K562 (cell line): ENCODE results near the gene BBS5. TPM values are rescaled to one million over a fixed set of nuclear protein-coding genes. Genes with fewer than 3 reads are reported as not detected.

ENCODE experiments used
- DIDO1 ChIP-seq: fragments of 450-650 bp; IDR thresholded peaks from 2 replicates; pipeline ENCODE4 v1.6.1; 2016; ENCODE audit warnings: low read depth, missing biosample characterization, missing genetic modification characterization
- HOXB6 ChIP-seq: fragments of 250-450 bp; sonication (Bioruptor Pico); IDR thresholded peaks from 2 replicates; pipeline ENCODE4 v1.5.1; 2022; ENCODE audit warnings: mild to moderate bottlenecking, borderline replicate concordance
- MLLT1 ChIP-seq, 2 experiments: fragments of 450-650 bp; IDR thresholded peaks; 2 replicates each; pipeline ENCODE4 v1.6.1; 2016
- NCOR1 ChIP-seq: fragments of 450-650 bp; IDR thresholded peaks from 2 replicates; pipeline ENCODE4 v1.6.1; 2016; ENCODE audit warnings: mild to moderate bottlenecking, moderate library complexity
- PRMT5 ChIP-seq: sonication (generic); formaldehyde crosslinking; IDR thresholded peaks from 2 replicates; pipeline ENCODE4 v1.5.0; 2020; ENCODE audit warnings: missing genetic modification reagents
- SMAD3 ChIP-seq: fragments of 450-650 bp; formaldehyde crosslinking; conservative IDR thresholded peaks from 2 replicates; pipeline ENCODE4 v1.4.0; 2020; ENCODE audit warnings: mild to moderate bottlenecking
- STAG1 ChIP-seq: sonication (generic); formaldehyde crosslinking; IDR thresholded peaks from 2 replicates; pipeline ENCODE4 v1.5.0; 2020; ENCODE audit warnings: missing genetic modification reagents, borderline replicate concordance
- ZFPM2 ChIP-seq: fragments of 250-450 bp; sonication (Bioruptor Pico); IDR thresholded peaks from 2 replicates; pipeline ENCODE4 v1.5.1; 2022; ENCODE audit warnings: mild to moderate bottlenecking
- ZNF134 ChIP-seq: fragments of 250-450 bp; sonication (Bioruptor Pico); conservative IDR thresholded peaks from 2 replicates; pipeline ENCODE4 v1.4.0; 2020
- ZNF184 ChIP-seq: sonication (generic); formaldehyde crosslinking; IDR thresholded peaks from 2 replicates; pipeline ENCODE4 v1.5.0; 2020; ENCODE audit warnings: missing genetic modification reagents
- ZNF79 ChIP-seq: fragments of 250-450 bp; sonication (Bioruptor Pico); IDR thresholded peaks from 2 replicates; pipeline ENCODE4 v1.4.0; 2020; ENCODE audit warnings: low read depth, mild to moderate bottlenecking, moderate library complexity
- polyA plus RNA-seq, 8 experiments: library from polyadenylated mRNA; depleted of rRNA in 4 of 8; stranded (reverse) in 5 of 8; unstranded in 3 of 8; fragments of >200 nt; fragmentation: Nextera tagmentation in 2 of 8; fragmentation: Illumina TruSeq in 1 of 8; extraction: Ambion mirVana in 2 of 8; extraction: Trizol in 1 of 8; gene quantifications; 2 replicates each; pipeline versions ENCODE4 v1.2.1 to v1.2.3, GENCODE V29; 2011 to 2014; ENCODE audit warnings: inconsistent platforms in 1 of 8, missing spikeins in 1 of 8
- total RNA-seq, 7 experiments: library from RNA; depleted of rRNA in 6 of 7; stranded (reverse); fragments of >200 nt in 6 of 7; fragmentation: Illumina TruSeq in 2 of 7; extraction: Trizol in 2 of 7; gene quantifications; 2 replicates each; pipeline versions ENCODE4 v1.2.1 to v1.2.3, GENCODE V29; 2011 to 2021; ENCODE audit warnings: low replicate concordance in 1 of 7
- TF ChIP-seq, protein P1 (sequence below): sonication (generic); formaldehyde crosslinking; IDR thresholded peaks from 2 replicates; pipeline ENCODE4 v1.8.0; 2023; ENCODE audit warnings: missing genetic modification reagents, mild to moderate bottlenecking, borderline replicate concordance
- TF ChIP-seq, protein P2 (sequence below): fragments of 450-650 bp; formaldehyde crosslinking; IDR thresholded peaks from 2 replicates; pipeline ENCODE4 v1.4.0; 2022; ENCODE audit warnings: missing genetic modification characterization
- TF ChIP-seq, protein P3 (sequence below): IDR thresholded peaks from 2 replicates; pipeline ENCODE4 v1.6.1; 2016; ENCODE audit warnings: missing genetic modification characterization, missing compliant biosample characterization
- TF ChIP-seq, protein P4 (sequence below): fragments of 250-450 bp; sonication (Bioruptor Pico); IDR thresholded peaks from 2 replicates; pipeline ENCODE4 v1.5.0; 2021; ENCODE audit warnings: mild to moderate bottlenecking, moderate library complexity

Gene BBS5
- total and polyA plus RNA-seq, 9 of the 15 experiments (the other 6 are each of a cell fraction or from before 2014, with no cell fraction given): 0.48 to 6.9 (median 4.3) TPM

DNA sequence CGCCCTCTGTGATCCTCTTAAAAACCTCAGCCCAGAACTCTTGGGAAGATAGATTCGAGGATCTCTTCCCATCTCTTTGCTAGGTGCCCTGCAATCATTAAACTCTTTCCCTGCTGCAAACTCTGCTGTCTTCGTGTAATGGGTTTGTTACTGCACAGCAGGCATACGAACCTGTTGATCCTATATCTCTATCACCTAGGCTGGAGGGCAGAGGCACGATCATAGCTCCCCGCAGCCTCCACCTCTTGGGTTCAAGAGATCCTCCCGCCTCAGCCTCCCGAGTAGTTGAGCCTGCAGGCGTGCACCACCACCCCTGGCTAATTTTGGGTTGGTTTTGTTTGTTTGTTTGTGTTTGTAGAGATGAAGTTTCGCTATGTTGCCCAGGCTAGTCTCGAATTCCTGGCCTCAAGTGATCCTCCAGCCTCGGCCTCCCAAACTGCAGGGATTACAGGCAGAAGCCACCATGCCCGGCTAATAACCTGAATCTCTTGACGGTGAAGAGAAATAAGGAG is 493 bp upstream of the BBS5 start (continued):
- TF ChIP-seq, protein P1, sequence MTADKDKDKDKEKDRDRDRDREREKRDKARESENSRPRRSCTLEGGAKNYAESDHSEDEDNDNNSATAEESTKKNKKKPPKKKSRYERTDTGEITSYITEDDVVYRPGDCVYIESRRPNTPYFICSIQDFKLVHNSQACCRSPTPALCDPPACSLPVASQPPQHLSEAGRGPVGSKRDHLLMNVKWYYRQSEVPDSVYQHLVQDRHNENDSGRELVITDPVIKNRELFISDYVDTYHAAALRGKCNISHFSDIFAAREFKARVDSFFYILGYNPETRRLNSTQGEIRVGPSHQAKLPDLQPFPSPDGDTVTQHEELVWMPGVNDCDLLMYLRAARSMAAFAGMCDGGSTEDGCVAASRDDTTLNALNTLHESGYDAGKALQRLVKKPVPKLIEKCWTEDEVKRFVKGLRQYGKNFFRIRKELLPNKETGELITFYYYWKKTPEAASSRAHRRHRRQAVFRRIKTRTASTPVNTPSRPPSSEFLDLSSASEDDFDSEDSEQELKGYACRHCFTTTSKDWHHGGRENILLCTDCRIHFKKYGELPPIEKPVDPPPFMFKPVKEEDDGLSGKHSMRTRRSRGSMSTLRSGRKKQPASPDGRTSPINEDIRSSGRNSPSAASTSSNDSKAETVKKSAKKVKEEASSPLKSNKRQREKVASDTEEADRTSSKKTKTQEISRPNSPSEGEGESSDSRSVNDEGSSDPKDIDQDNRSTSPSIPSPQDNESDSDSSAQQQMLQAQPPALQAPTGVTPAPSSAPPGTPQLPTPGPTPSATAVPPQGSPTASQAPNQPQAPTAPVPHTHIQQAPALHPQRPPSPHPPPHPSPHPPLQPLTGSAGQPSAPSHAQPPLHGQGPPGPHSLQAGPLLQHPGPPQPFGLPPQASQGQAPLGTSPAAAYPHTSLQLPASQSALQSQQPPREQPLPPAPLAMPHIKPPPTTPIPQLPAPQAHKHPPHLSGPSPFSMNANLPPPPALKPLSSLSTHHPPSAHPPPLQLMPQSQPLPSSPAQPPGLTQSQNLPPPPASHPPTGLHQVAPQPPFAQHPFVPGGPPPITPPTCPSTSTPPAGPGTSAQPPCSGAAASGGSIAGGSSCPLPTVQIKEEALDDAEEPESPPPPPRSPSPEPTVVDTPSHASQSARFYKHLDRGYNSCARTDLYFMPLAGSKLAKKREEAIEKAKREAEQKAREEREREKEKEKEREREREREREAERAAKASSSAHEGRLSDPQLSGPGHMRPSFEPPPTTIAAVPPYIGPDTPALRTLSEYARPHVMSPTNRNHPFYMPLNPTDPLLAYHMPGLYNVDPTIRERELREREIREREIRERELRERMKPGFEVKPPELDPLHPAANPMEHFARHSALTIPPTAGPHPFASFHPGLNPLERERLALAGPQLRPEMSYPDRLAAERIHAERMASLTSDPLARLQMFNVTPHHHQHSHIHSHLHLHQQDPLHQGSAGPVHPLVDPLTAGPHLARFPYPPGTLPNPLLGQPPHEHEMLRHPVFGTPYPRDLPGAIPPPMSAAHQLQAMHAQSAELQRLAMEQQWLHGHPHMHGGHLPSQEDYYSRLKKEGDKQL (CRISPR knock-in tag): no peak
- no peak for TF ChIP-seq ZNF184 (CRISPR knock-in tag)
- no peak for TF ChIP-seq NCOR1
- TF ChIP-seq, protein P2, sequence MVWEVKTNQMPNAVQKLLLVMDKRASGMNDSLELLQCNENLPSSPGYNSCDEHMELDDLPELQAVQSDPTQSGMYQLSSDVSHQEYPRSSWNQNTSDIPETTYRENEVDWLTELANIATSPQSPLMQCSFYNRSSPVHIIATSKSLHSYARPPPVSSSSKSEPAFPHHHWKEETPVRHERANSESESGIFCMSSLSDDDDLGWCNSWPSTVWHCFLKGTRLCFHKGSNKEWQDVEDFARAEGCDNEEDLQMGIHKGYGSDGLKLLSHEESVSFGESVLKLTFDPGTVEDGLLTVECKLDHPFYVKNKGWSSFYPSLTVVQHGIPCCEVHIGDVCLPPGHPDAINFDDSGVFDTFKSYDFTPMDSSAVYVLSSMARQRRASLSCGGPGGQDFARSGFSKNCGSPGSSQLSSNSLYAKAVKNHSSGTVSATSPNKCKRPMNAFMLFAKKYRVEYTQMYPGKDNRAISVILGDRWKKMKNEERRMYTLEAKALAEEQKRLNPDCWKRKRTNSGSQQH: no peak
- no peak for TF ChIP-seq PRMT5
- TF ChIP-seq SMAD3 (CRISPR knock-in tag): no peak
- TF ChIP-seq, protein P3, sequence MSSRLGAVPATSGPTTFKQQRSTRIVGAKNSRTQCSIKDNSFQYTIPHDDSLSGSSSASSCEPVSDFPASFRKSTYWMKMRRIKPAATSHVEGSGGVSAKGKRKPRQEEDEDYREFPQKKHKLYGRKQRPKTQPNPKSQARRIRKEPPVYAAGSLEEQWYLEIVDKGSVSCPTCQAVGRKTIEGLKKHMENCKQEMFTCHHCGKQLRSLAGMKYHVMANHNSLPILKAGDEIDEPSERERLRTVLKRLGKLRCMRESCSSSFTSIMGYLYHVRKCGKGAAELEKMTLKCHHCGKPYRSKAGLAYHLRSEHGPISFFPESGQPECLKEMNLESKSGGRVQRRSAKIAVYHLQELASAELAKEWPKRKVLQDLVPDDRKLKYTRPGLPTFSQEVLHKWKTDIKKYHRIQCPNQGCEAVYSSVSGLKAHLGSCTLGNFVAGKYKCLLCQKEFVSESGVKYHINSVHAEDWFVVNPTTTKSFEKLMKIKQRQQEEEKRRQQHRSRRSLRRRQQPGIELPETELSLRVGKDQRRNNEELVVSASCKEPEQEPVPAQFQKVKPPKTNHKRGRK (tag): no peak
- TF ChIP-seq ZFPM2 (CRISPR knock-in tag): no peak
- TF ChIP-seq, protein P4, sequence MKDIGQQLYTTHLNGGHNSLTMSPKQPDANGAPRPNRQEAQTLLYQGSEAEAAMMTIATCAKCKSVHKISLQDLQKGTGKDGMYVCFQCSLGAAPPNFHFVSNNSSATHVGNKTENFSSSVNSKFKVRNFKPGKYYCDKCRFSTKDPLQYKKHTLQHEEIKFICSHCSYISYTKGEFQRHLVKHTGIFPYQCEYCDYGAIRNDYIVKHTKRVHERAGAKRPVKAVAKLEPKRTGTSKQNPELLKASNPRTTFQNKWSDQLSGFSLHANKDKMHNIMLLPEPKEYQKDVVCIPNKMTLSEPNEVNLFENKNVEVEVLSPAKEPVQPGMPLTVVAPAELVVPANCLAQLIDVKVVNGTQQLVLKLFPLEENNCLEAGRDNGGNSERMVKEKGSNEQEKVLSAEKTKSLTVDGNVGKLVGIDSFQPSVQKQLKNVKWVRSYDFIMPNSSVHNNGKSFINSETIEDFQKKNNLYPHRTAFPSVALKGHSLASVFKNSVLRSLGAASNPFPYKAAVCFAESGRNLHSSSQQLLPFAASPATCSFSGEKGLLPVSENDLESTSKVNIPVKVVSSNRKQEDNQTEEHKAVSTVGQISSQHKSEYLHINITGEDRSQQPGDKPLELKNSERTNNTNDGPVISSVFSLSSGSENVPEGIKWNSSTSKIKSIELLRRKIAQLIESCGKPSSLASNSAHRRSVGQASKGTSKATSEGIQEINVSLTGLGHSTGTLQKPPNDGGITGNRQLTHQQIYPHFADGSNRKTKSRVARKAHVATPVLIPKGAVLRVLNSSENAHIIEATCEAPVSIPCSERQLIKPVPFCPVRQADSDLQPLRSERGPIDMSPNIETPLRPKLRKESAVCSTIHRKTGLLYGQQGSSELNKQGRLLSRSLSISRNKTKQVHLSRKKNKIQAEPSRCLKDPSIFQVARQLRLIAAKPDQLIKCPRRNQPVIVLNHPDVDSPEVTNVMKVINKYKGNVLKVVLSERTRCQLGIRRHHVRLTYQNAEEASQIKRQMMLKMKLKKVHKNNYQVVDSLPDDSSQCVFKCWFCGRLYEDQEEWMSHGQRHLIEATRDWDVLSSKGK (CRISPR knock-in tag): no peak
- TF ChIP-seq DIDO1 (tag): no peak
- TF ChIP-seq STAG1 (CRISPR knock-in tag): no peak
- no peak for TF ChIP-seq HOXB6 (CRISPR knock-in tag)
- TF ChIP-seq ZNF134 (CRISPR knock-in tag): no peak
- 0 out of 4 replicates have a peak, but pooled peaks of 1 of the 2 experiments have one; percentile 14 for TF ChIP-seq MLLT1 (IDR thresholded peaks at IDR 0.05)
- no peak for TF ChIP-seq ZNF79 (CRISPR knock-in tag)
